KMS-11 (cell line): Measurements from ENCODE around the gene CCDC171.

Experiments used
- H2AFZ ChIP-seq: fragments of 200-600 bp; sonication (generic); 2 replicates; pipeline ENCODE4 v1.6.1; 2016; ENCODE audit warnings: antibody characterized with exemption, mixed run types, low read depth
- H3K27ac ChIP-seq: fragments of 200-600 bp; sonication (generic); 2 replicates; pipeline ENCODE4 v1.6.1; 2016; ENCODE audit warnings: mild to moderate bottlenecking, mixed run types
- H3K27me3 ChIP-seq: fragments of 200-600 bp; sonication (generic); 2 replicates; pipeline ENCODE4 v1.6.1; 2017; ENCODE audit warnings: mild to moderate bottlenecking, low read depth, mixed run types, moderate library complexity; ENCODE audit not compliant: insufficient read depth
- H3K36me3 ChIP-seq: fragments of 200-600 bp; sonication (generic); 2 replicates; pipeline ENCODE4 v1.6.1; 2017; ENCODE audit warnings: mild to moderate bottlenecking, mixed run types; ENCODE audit not compliant: insufficient read depth
- H3K4me1 ChIP-seq: fragments of 200-600 bp; sonication (generic); 2 replicates; pipeline ENCODE4 v1.6.1; 2016; ENCODE audit warnings: mild to moderate bottlenecking, low read depth, mixed run types; ENCODE audit not compliant: poor library complexity, severe bottlenecking
- H3K4me2 ChIP-seq: fragments of 200-600 bp; sonication (generic); 2 replicates; pipeline ENCODE4 v1.7.0; 2016; ENCODE audit warnings: mild to moderate bottlenecking, mixed run types
- H3K4me3 ChIP-seq: fragments of 200-600 bp; sonication (generic); IDR thresholded peaks from 2 replicates; pipeline ENCODE4 v1.6.1; 2017; ENCODE audit warnings: low read depth, low read length, mixed read lengths; ENCODE audit not compliant: insufficient read depth
- H3K79me2 ChIP-seq: fragments of 200-600 bp; sonication (generic); 2 replicates; pipeline ENCODE4 v1.6.1; 2016; ENCODE audit warnings: low read depth, mixed run types; ENCODE audit not compliant: insufficient read depth
- H3K9ac ChIP-seq: fragments of 200-600 bp; sonication (generic); 2 replicates; pipeline ENCODE4 v1.6.1; 2016; ENCODE audit warnings: mild to moderate bottlenecking, mixed run types
- H4K20me1 ChIP-seq: fragments of 200-600 bp; sonication (generic); 2 replicates; pipeline ENCODE4 v1.6.1; 2016; ENCODE audit warnings: mild to moderate bottlenecking, mixed run types; ENCODE audit not compliant: insufficient read depth
- TF ChIP-seq, protein P1 (sequence below): fragments of 200-600 bp; sonication (generic); conservative IDR thresholded peaks from 2 replicates; pipeline ENCODE4 v1.6.1; 2017; ENCODE audit warnings: low read depth, mild to moderate bottlenecking, antibody characterized with exemption, low read length, moderate library complexity, mixed read lengths

CCDC171 gene

GRCh38 chr9:15966471-15966870, 413.6 kb downstream of the CCDC171 start:
- Histone ChIP-seq H3K9ac (no peak overlapping the region), H3K36me3 (no peaks in the 10 kb centered on the region), H3K79me2 (no peaks in the 10 kb centered on the region), H3K4me2 (no peak overlapping the region), H3K27me3 (no peaks in the 10 kb centered on the region), H3K4me3 (no peak overlapping the region), H3K4me1 (no peaks in the 10 kb centered on the region), H4K20me1 (no peaks in the 10 kb centered on the region), H2AFZ (no peak overlapping the region), H3K27ac (no peak overlapping the region)
- TF ChIP-seq, protein P1, sequence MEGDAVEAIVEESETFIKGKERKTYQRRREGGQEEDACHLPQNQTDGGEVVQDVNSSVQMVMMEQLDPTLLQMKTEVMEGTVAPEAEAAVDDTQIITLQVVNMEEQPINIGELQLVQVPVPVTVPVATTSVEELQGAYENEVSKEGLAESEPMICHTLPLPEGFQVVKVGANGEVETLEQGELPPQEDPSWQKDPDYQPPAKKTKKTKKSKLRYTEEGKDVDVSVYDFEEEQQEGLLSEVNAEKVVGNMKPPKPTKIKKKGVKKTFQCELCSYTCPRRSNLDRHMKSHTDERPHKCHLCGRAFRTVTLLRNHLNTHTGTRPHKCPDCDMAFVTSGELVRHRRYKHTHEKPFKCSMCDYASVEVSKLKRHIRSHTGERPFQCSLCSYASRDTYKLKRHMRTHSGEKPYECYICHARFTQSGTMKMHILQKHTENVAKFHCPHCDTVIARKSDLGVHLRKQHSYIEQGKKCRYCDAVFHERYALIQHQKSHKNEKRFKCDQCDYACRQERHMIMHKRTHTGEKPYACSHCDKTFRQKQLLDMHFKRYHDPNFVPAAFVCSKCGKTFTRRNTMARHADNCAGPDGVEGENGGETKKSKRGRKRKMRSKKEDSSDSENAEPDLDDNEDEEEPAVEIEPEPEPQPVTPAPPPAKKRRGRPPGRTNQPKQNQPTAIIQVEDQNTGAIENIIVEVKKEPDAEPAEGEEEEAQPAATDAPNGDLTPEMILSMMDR, result no peak

GRCh38 chr9:15967068-15967467, 414.2 kb downstream of the CCDC171 start:
- TF ChIP-seq, protein P1, result no peak
- Histone ChIP-seq H3K36me3 (no peaks in the 10 kb centered on the region), H3K4me1 (no peaks in the 10 kb centered on the region), H3K4me3 (no peak overlapping the region), H3K9ac (no peak overlapping the region), H3K79me2 (no peaks in the 10 kb centered on the region), H4K20me1 (no peaks in the 10 kb centered on the region), H3K27ac (no peak overlapping the region), H3K27me3 (no peaks in the 10 kb centered on the region), H3K4me2 (no peak overlapping the region), H2AFZ (no peak overlapping the region)

DNA sequence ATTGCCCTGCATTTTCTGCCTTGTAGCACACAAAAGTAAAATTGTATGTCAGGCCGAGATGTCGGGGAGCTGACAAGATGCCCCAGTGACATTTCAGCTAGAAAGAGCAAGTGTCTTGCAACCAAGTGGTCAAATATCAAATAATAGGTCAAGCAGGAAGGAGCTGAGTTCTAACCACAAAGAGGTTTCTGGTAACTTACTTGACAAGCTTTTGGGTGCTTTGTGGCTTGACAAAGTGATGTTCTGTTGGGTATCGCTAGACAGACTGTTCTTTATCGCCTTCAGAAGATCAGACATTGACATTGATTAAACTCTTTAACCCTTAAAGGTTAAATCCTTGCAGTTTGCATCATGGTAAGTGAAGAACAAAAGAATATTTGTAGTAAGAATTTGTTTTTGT, 419.9 kb downstream of the CCDC171 start:
- Histone ChIP-seq H3K4me2 (no peak overlapping the region), H3K9ac (no peak overlapping the region), H3K4me3 (no peak overlapping the region), H2AFZ (no peak overlapping the region), H3K27me3 (no peaks in the 10 kb centered on the region), H3K36me3 (no peaks in the 10 kb centered on the region), H3K27ac (no peak overlapping the region), H4K20me1 (no peaks in the 10 kb centered on the region), H3K79me2 (no peaks in the 10 kb centered on the region), H3K4me1 (peaks cover 12% of the 10 kb centered on the region)
- TF ChIP-seq, protein P1, result no peak

DNA sequence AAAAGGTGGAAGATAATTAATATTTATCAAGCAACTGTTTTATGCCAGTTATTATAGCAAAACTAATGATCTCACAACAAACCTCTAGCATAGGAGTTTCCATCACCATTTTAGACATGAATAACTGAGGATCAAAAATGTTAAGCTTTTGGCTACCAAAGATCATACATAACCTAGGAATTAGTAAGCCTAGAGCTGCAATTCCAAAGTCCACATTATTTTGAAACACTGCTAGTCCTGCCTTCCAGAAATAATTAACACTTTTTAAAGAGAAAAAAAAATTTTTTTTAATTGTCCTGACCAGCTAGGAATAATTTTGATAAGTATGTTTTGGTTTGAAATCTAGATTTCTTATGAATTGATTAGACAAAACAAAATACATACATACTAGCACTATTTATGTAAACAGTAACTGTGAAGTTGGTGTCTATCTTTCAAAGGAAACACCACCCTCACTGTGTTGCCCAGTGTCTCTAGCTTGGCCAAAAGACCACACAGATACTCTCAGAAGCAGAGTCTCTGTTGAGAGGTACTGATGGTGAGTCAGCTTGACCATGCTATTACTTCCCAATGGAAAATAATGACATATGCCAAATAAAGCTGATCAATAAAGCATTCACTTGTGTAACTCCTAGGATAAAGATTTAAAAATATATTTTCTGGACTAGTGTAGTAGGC, 422.4 kb downstream of the CCDC171 start:
- Histone ChIP-seq H4K20me1 (no peaks in the 10 kb centered on the region), H3K36me3 (no peaks in the 10 kb centered on the region), H3K9ac (no peak overlapping the region), H3K27me3 (no peaks in the 10 kb centered on the region), H3K4me2 (no peak overlapping the region), H3K27ac (no peak overlapping the region), H3K4me1 (peaks cover 12% of the 10 kb centered on the region), H3K79me2 (no peaks in the 10 kb centered on the region), H3K4me3 (no peak overlapping the region), H2AFZ (no peak overlapping the region)
- TF ChIP-seq, protein P1, result no peak
